Measurements from ENCODE around the gene DNMBP. TPM values are rescaled to one million over a fixed set of nuclear protein-coding genes. Genes with fewer than 3 reads are reported as not detected.
A peak's percentile ranks its signal among the peaks of the same experiment; 100 is the strongest.
"Not testable (repeated sequence)": the region's sequence is repeated elsewhere in the genome, so short reads cannot be mapped to it uniquely, and the experiment has no call there.

DNMBP gene
- total RNA-seq, 1 donor from 2014 or later, result 11.7 TPM

DNA sequence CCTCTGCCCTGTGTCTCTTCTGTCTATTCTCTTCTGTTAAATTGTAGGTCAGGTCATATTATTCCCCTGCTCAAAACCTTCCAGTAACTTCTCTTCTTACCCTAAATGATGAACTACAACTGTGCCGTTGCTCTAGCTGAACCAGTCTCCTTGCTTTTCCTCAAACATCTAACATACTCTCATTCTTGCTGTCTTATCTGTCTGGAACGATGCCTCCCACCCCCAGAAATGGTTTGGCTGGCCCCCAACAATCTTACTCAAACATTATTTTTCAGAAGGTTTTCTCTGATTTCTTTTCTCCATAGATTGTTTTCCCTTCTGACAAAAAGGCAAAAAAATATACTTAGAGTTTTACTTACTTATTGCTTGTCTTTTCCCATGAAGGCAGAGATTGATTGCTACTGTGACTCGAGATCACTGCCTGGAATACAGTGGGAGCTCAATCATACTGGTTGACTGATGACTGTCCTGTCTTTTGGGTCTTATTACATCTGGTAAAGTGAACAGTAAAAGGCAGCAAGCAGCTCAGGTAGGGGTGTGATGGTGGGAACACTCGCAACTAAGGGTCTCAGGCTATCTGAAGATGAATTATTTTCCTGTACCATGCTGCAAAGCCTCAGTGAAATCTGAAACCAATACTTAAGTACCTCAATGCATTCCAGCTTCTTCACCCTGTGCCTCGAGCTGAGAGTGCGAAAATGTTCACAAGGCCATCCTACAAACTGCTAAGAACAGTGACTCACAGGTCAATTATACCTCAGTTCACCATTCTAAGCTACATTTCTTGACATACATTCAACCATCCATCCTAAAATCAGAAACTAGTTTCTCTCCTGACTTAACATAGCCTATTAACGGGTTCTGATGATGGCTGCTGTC lies 67.6 kb downstream of the DNMBP start:
- no peaks in the 10 kb centered on the region for H3K9me3 Mint-ChIP-seq (ENCODE audit: low read depth)
- TF ChIP-seq, protein P1, sequence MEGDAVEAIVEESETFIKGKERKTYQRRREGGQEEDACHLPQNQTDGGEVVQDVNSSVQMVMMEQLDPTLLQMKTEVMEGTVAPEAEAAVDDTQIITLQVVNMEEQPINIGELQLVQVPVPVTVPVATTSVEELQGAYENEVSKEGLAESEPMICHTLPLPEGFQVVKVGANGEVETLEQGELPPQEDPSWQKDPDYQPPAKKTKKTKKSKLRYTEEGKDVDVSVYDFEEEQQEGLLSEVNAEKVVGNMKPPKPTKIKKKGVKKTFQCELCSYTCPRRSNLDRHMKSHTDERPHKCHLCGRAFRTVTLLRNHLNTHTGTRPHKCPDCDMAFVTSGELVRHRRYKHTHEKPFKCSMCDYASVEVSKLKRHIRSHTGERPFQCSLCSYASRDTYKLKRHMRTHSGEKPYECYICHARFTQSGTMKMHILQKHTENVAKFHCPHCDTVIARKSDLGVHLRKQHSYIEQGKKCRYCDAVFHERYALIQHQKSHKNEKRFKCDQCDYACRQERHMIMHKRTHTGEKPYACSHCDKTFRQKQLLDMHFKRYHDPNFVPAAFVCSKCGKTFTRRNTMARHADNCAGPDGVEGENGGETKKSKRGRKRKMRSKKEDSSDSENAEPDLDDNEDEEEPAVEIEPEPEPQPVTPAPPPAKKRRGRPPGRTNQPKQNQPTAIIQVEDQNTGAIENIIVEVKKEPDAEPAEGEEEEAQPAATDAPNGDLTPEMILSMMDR (IDR thresholded peaks at IDR 0.05), result no peak
- H3K4me1 Mint-ChIP-seq (ENCODE audit: low read depth), result peaks cover 31% of the 10 kb centered on the region
- no peak overlapping the region for H3K4me3 Mint-ChIP-seq (ENCODE audit: unreplicated experiment)
- peaks cover 10% of the 10 kb centered on the region for H3K36me3 Mint-ChIP-seq (ENCODE audit: low read depth)
- DNase-seq (ENCODE audit: low spot score), result no peak
- H3K27ac Mint-ChIP-seq (ENCODE audit: unreplicated experiment), result peak overlapping the region; percentile 79
- no peaks in the 10 kb centered on the region for H3K27me3 Mint-ChIP-seq (ENCODE audit: low read depth)

DNA sequence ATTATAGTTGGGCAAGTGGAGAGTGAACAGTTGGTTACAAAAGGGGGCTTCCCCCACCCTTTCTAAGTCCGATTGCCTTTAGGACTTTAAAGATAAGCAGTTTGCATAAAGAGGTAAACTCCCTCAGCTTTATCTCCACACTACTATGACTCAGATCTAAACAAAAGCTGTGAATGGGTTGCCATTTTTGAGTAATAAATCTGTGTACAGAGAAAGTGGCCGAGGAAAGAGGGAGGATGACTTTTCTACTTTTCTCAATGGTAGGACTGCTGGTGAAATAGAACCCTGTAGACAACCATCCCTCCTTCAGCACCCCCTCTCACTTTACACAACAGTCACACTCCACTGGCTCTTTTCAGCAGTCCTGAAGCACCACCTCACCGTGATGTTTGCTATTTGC lies 71.2 kb downstream of the DNMBP start:
- DNase-seq (ENCODE audit: low spot score), result no peak
- no peak overlapping the region for H3K4me3 Mint-ChIP-seq (ENCODE audit: unreplicated experiment)
- H3K36me3 Mint-ChIP-seq (ENCODE audit: low read depth), result peaks cover 10% of the 10 kb centered on the region
- peaks cover 13% of the 10 kb centered on the region for H3K4me1 Mint-ChIP-seq (ENCODE audit: low read depth)
- TF ChIP-seq, protein P1 (IDR thresholded peaks at IDR 0.05), result no peak
- no peaks in the 10 kb centered on the region for H3K27me3 Mint-ChIP-seq (ENCODE audit: low read depth)
- no peak overlapping the region for H3K27ac Mint-ChIP-seq (ENCODE audit: unreplicated experiment)
- no peaks in the 10 kb centered on the region for H3K9me3 Mint-ChIP-seq (ENCODE audit: low read depth)

DNA sequence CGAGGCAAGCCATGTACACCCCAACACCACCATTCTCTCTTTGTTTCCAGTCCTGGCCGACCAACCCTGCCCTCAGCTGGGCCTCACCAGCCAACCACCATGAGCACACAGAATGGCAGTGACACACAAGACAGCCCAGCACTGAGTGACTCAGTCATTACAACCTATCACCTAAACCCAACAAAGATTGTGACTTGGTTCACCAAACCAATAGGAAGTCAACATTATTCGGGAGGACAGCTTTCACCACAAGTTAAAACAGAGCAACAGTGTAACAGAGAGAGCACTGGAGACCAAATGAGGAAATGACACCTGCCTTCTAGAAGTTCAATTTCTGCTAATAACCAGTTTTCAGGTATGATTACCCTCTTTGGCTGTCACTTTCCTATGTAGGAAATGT lies 72.1 kb downstream of the DNMBP start:
- no peak for DNase-seq (ENCODE audit: low spot score)
- H3K4me3 Mint-ChIP-seq (ENCODE audit: unreplicated experiment), result no peak overlapping the region
- H3K4me1 Mint-ChIP-seq (ENCODE audit: low read depth), result peaks cover 10% of the 10 kb centered on the region
- H3K9me3 Mint-ChIP-seq (ENCODE audit: low read depth), result no peaks in the 10 kb centered on the region
- TF ChIP-seq, protein P1 (IDR thresholded peaks at IDR 0.05), result no peak
- H3K27me3 Mint-ChIP-seq (ENCODE audit: low read depth), result no peaks in the 10 kb centered on the region
- H3K27ac Mint-ChIP-seq (ENCODE audit: unreplicated experiment), result no peak overlapping the region
- H3K36me3 Mint-ChIP-seq (ENCODE audit: low read depth), result peaks cover 10% of the 10 kb centered on the region

DNA sequence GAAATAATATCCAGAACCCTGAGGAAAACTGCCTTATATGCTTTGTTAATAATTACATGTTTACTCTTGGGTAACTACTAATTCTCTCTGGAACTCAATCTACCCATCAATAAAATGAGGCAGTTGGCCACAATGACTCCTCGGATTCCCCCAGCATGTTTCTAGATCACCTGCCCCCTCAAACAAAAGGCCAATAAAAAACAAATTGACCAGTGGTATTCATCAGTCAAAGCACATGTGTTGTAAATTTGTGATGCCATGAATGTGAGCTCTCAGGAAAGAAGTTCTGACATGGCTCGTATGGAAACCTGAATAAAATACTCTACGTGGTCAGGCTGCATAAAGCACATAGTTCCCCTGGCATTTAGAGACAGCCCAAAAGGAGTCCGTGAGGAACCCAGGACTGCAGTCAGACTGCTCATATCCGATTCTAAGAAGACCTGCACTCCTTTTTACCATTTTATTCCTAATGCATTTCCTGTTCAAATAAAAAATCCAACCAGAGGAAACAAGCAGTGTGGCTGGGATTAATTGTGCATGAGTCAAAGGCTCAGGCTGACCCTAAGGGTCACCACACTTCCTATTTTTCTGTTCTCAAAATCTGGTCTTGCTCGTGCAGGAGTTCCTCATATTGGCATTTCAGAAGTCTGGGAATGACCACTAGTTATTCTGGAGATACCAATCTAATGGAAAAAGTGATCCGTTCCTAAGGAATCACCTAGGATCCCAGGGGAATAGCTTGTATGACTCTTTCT lies 77.4 kb downstream of the DNMBP start:
- peak overlapping the region; percentile 73 for H3K27ac Mint-ChIP-seq (ENCODE audit: unreplicated experiment)
- not testable (repeated sequence) for H3K27me3 Mint-ChIP-seq (ENCODE audit: low read depth); H3K36me3 Mint-ChIP-seq (ENCODE audit: low read depth); H3K4me3 Mint-ChIP-seq (ENCODE audit: unreplicated experiment); H3K9me3 Mint-ChIP-seq (ENCODE audit: low read depth); DNase-seq (ENCODE audit: low spot score)
- peaks cover 31% of the 10 kb centered on the region for H3K4me1 Mint-ChIP-seq (ENCODE audit: low read depth)

DNA sequence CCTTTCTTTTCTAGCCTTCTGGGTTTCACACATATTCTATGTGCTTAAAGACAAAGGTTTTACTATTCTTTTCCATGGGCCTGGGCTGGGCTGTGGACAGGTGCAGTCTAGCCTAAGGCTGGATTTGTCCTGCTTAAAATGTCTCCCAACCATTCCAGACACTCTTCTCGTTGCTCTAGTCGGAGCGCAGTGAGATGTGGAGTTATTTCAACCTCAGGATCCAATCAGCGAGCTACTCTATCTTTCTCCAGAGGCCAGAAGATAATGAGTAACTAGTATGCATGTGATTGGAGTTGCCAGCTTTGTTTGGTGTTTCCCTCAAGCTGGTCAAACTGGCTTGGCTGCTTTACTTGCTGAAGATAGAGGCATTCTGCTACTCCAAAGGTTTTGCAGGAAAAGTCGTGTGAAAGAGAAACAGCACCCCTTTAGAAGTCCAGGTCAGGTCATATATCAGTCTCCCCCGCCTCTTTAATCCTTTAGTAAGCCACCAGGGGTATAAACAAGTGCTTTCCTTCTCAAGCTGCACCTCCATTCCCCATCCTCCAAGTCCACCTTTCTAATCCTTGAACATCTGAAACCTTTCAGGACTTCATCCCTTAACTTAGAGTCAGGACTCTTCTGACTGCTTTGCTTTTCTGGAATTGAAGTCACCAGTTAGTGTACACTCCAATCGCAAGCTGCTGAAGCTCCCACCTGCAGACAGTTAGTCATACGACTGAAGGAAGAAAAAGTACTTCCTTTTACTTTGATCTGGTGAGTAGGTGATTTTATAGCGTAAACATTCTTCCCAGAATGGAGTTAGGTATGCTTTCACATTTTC lies 78.8 kb downstream of the DNMBP start:
- Mint-ChIP-seq H3K9me3 (ENCODE audit: low read depth) (no peaks in the 10 kb centered on the region), H3K4me1 (ENCODE audit: low read depth) (peaks cover 43% of the 10 kb centered on the region), H3K36me3 (ENCODE audit: low read depth) (no peaks in the 10 kb centered on the region), H3K4me3 (ENCODE audit: unreplicated experiment) (no peak overlapping the region), H3K27me3 (ENCODE audit: low read depth) (no peaks in the 10 kb centered on the region), H3K27ac (ENCODE audit: unreplicated experiment) (no peak overlapping the region)
- TF ChIP-seq, protein P1 (IDR thresholded peaks at IDR 0.05), result no peak
- DNase-seq (ENCODE audit: low spot score), result no peak

Measured in chondrocyte (in vitro differentiated cells).